Measurements from ENCODE around the gene MIP.
"Not testable (repeated sequence)": the region's sequence is repeated elsewhere in the genome, so short reads cannot be mapped to it uniquely, and the experiment has no call there.

Gene MIP

DNA sequence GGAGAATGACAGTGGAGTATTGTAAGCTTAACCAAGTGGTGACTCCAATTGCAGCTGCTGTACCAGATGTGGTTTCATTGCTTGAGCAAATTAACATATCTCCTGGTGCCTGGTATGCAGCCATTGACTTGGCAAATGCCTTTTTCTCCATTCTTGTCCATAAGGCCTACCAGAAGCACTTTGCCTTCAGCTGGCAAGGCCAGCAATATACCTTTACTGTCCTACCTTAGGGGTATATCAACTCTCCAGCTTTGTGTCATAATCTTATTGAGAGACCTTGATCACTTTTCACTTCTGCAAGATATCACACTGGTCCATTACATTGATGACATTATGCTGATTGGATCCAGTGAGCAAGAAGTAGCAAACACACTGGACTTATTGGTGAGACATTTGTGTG lies 52.8 kb downstream of the MIP start:
- DNase-seq = not testable (repeated sequence)

DNA sequence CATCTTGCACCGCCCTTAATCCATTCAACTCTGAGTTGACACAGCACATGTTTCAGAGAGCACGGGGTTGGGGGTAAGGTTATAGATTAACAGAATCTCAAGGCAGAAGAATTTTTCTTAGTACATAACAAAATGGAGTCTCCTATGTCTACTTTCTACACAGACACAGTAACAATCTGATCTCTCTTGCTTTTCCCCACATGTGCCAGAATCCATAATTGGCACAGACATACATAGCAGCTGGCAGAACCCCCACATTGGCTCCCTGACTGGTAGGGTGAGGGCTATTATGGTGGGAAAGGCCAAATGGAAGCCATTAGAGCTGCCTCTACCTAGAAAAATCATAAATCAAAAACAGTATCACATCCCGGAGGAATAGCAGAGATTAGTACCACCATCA lies 53.3 kb downstream of the MIP start:
- DNase-seq = not testable (repeated sequence)

All from AML-193 (cell line).